Activated CD4-positive, CD25-positive, alpha-beta regulatory T cell treated with anti-CD3 and anti-CD28 coated beads, Interleukin-2, amount 50 U/mL, for 72 hours (primary cell): ENCODE results near the gene HTD2.

Experiments used
- DNase-seq: peaks from one replicate; pipeline ENCODE4 v3.0.0; 2021

HTD2 gene

GRCh38 chr3:58358808-58359207, 52.5 kb downstream of the HTD2 start:
- no peak for DNase-seq

GRCh38 chr3:58359621-58360020, 53.3 kb downstream of the HTD2 start:
- no peak for DNase-seq

- no peak for DNase-seq
These were observed 55.5 kb downstream of the HTD2 start for GRCh38 chr3:58361866-58362265.

- DNase-seq = no peak
These were observed 60.4 kb downstream of the HTD2 start for GRCh38 chr3:58366699-58367098.

- DNase-seq = no peak
These were observed 62.7 kb downstream of the HTD2 start for GRCh38 chr3:58369038-58369437.
